PC-3 (cell line): ENCODE data around the gene CDC20B. TPM values are rescaled to one million over a fixed set of nuclear protein-coding genes. Genes with fewer than 3 reads are reported as not detected.

Source experiments
- ATAC-seq: fragments of 200-7000 bp; cut with Tn5 transposase; 2 replicates; pipeline ENCODE4 v1.9.1; 2020; ENCODE audit warnings: mild to moderate bottlenecking, moderate library complexity
- BruUV-seq: library from RNA; stranded (reverse); fragments of 400-500 nt; replicated peaks from 2 replicates; lab custom pipeline; 2021; lab: Mats Ljungman, UMichigan
- CTCF ChIA-PET: fragments of 300-600 bp; sonication (Branson Sonifier 250); formaldehyde crosslinking; loops from one replicate; lab custom pipeline; 2022; ENCODE audit warnings: antibody characterized with exemption; lab: Charles Lee
- POLR2A ChIA-PET: fragments of 300-600 bp; sonication (Branson Sonifier 250); formaldehyde crosslinking; loops from one replicate; lab custom pipeline; 2022; ENCODE audit warnings: antibody characterized with exemption; ENCODE audit not compliant: unreplicated experiment; lab: Charles Lee
- DNase-seq: peaks from one replicate; pipeline ENCODE4 v3.0.0-alpha.2; 2015
- H2AFZ ChIP-seq: fragments of 300-600 bp; sonication (generic); 2 replicates; pipeline ENCODE4 v1.6.0; 2016; ENCODE audit warnings: antibody characterized with exemption, low read length
- H3F3A ChIP-seq: fragments of 300-600 bp; sonication (generic); one replicate; pipeline ENCODE4 v1.6.0; 2017; ENCODE audit warnings: antibody characterized with exemption, low read length, control low read depth, mild to moderate bottlenecking; ENCODE audit not compliant: unreplicated experiment
- H3K27ac ChIP-seq: fragments of 300-600 bp; sonication (generic); 2 replicates; pipeline ENCODE4 v1.5.1; 2016; ENCODE audit warnings: mild to moderate bottlenecking, low read length
- H3K27me3 ChIP-seq: fragments of 300-600 bp; sonication (generic); 2 replicates; pipeline ENCODE4 v1.6.1; 2016; ENCODE audit warnings: low read length, mixed read lengths
- H3K36me3 ChIP-seq: fragments of 300-600 bp; sonication (generic); 2 replicates; pipeline ENCODE4 v1.6.1; 2016; ENCODE audit warnings: low read depth, mixed run types, low read length, mixed read lengths
- H3K4me1 ChIP-seq: fragments of 300-600 bp; sonication (generic); 2 replicates; pipeline ENCODE4 v1.5.1; 2016; ENCODE audit warnings: low read length; ENCODE audit not compliant: insufficient read depth
- H3K4me2 ChIP-seq: fragments of 300-600 bp; sonication (generic); 2 replicates; pipeline ENCODE4 v1.6.0; 2016; ENCODE audit warnings: low read length
- H3K4me3 ChIP-seq: fragments of 300-600 bp; sonication (generic); 2 replicates; pipeline ENCODE4 v1.5.1; 2016; ENCODE audit warnings: mild to moderate bottlenecking, low read length, mixed read lengths
- H3K79me2 ChIP-seq: fragments of 300-600 bp; sonication (generic); 2 replicates; pipeline ENCODE4 v1.6.1; 2017; ENCODE audit warnings: low read length, mixed read lengths
- H3K9ac ChIP-seq: fragments of 300-600 bp; sonication (generic); 2 replicates; pipeline ENCODE4 v1.6.0; 2016; ENCODE audit warnings: mild to moderate bottlenecking, low read length
- H3K9me2 ChIP-seq: fragments of 300-600 bp; sonication (generic); replicated peaks from 2 replicates; pipeline ENCODE4 v1.6.1; 2016; ENCODE audit warnings: mixed run types, low read length, mixed read lengths
- H3K9me3 ChIP-seq: fragments of 300-600 bp; sonication (generic); 2 replicates; pipeline ENCODE4 v1.6.1; 2016; ENCODE audit warnings: low read length, mixed read lengths
- H4K20me1 ChIP-seq: fragments of 300-600 bp; sonication (generic); 2 replicates; pipeline ENCODE4 v1.6.1; 2016; ENCODE audit warnings: low read length, mixed read lengths
- CTCF ChIP-seq: fragments of 300-600 bp; sonication (generic); conservative IDR thresholded peaks from 2 replicates; pipeline ENCODE4 v1.5.1; 2017; ENCODE audit warnings: antibody characterized with exemption, low read depth, mild to moderate bottlenecking, low read length
- EZH2 ChIP-seq: fragments of 300-600 bp; sonication (generic); IDR thresholded peaks from one replicate; pipeline ENCODE4 v1.6.1; 2017; ENCODE audit warnings: antibody characterized with exemption, mild to moderate bottlenecking, low read length; ENCODE audit not compliant: unreplicated experiment
- EZH2phosphoT487 ChIP-seq: fragments of 300-600 bp; sonication (generic); IDR thresholded peaks from 2 replicates; pipeline ENCODE4 v1.6.1; 2018; ENCODE audit warnings: mild to moderate bottlenecking, antibody characterized with exemption, low read length, borderline replicate concordance
- intact Hi-C: fragments of 100-400 bp; cut with micrococcal nuclease; formaldehyde crosslinking; loops from 2 replicates; pipeline ENCODE4 v1.9.0; 2023
- total RNA-seq: library from RNA; depleted of rRNA; stranded (reverse); fragments of >200 nt; gene quantifications from 2 replicates; pipeline ENCODE4 v1.2.3, GENCODE V29; 2014

Gene CDC20B
- total RNA-seq, 1 experiment from 2014 or later: not detected

GRCh38 chr5:55173687-55174230 lies 782 bp upstream of the CDC20B start:
- peak overlapping the region; percentile 86 for H2AFZ ChIP-seq
- intact Hi-C loops: loop anchor here (2.0 to 5.0 kb wide), 2 partner anchors 59 to 519 kb away; partner anchors contain the start of gene CCNO
- DNase-seq (no peak), ATAC-seq (peak; percentile 2)
- H3K4me1 ChIP-seq: peaks cover 17% of the 10 kb centered on the region
- no TSS peak for BruUV-seq
- peak overlapping the region; percentile 69 for H3K4me3 ChIP-seq
- H3K9me2 ChIP-seq: no peaks in the 10 kb centered on the region
- CTCF ChIA-PET: interaction anchor here (0.7 kb wide), 1 partner anchor 61 kb away, joined by 4 read pairs; no protein-coding TSS in a partner anchor
- H3F3A ChIP-seq: no peaks in the 10 kb centered on the region
- H3K9ac ChIP-seq: peak overlapping the region; percentile 29; the same call in 1 of the 2 replicates
- no peaks in the 10 kb centered on the region for H3K36me3 ChIP-seq
- no peaks in the 10 kb centered on the region for H3K27me3 ChIP-seq
- no peak overlapping the region for H3K27ac ChIP-seq
- peak overlapping the region; percentile 94 for H3K4me2 ChIP-seq
- TF ChIP-seq CTCF (no peak), EZH2phosphoT487 (no peak), EZH2 (no peak)
- H3K79me2 ChIP-seq: no peaks in the 10 kb centered on the region
- no peaks in the 10 kb centered on the region for H4K20me1 ChIP-seq
- POLR2A ChIA-PET: no interaction called here
- no peaks in the 10 kb centered on the region for H3K9me3 ChIP-seq

GRCh38 chr5:55172051-55172899 lies 702 bp downstream of the CDC20B start:
- DNase-seq (peak; percentile 78), ATAC-seq (peak; percentile 41)
- Histone ChIP-seq H4K20me1 (no peaks in the 10 kb centered on the region), H3K79me2 (no peaks in the 10 kb centered on the region), H2AFZ (peak overlapping the region; percentile 93), H3K27me3 (no peaks in the 10 kb centered on the region), H3K9ac (no peak overlapping the region), H3K4me3 (peak overlapping the region; percentile 74), H3K9me2 (no peaks in the 10 kb centered on the region), H3K4me1 (peaks cover 17% of the 10 kb centered on the region), H3K9me3 (no peaks in the 10 kb centered on the region), H3K27ac (no peak overlapping the region), H3K4me2 (peak overlapping the region; percentile 94), H3K36me3 (no peaks in the 10 kb centered on the region), H3F3A (no peaks in the 10 kb centered on the region)
- ChIA-PET CTCF (interaction anchor here (0.6 to 1.2 kb wide), 4 partner anchors 12 to 594 kb away, joined by 3 to 5 read pairs (median 4); partner anchors contain the start of gene GPX8), POLR2A (no interaction called here)
- BruUV-seq: no TSS peak
- intact Hi-C loops: loop anchor here (2.0 to 5.0 kb wide), 2 partner anchors 61 to 520 kb away; partner anchors contain the start of gene CCNO
- TF ChIP-seq CTCF (peak; percentile 80), EZH2 (no peak), EZH2phosphoT487 (no peak)
